AG09309 (cell line): Measurements from ENCODE around the gene HTRA3.

Experiments
- DNase-seq: peaks from one replicate; pipeline ENCODE4 v3.0.0-alpha.2; 2010; ENCODE audit warnings: low read depth
- H3K4me3 ChIP-seq: 2 replicates; pipeline ENCODE4 v1.5.1; 2011; ENCODE audit warnings: mild to moderate bottlenecking, low read depth, low read length, moderate library complexity; ENCODE audit not compliant: control insufficient read depth
- CTCF ChIP-seq: IDR thresholded peaks from 2 replicates; pipeline ENCODE4 v1.5.1; 2011; ENCODE audit warnings: mild to moderate bottlenecking, low read depth, low read length, inconsistent platforms; ENCODE audit not compliant: insufficient read depth, control insufficient read depth; ENCODE audit errors: missing control alignments

Gene HTRA3

DNA sequence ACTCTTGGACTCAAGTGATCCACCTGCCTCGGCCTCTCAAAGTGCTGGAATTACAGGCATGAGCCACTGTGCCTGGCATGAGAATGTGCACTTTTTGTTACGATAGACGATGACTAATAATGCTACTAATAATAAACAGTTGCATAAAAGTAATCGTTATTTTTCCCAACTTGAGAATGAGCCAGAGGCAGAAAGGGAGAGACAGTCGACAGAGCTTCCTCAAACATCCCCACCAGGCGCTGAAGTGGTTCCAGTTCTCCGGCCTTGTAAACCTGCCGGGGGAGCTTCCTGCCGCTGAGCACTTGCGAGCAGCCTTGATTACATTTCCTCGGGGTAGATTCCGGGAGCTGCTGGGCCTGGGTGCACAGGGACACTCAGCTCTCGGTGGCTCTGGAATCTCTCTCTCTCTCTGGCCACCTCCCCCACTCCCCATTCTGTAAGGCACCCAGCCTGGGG lies 8.9 kb upstream of the HTRA3 start:
- TF ChIP-seq CTCF: no peak
- H3K4me3 ChIP-seq: no peak overlapping the region
- DNase-seq: no peak

- TF ChIP-seq CTCF: no peak
- H3K4me3 ChIP-seq: no peak overlapping the region
Measured at GRCh38 chr4:8261851-8262535, 7.6 kb upstream of the HTRA3 start.

GRCh38 chr4:8262637-8263322 lies 6.8 kb upstream of the HTRA3 start:
- DNase-seq: no peak
- H3K4me3 ChIP-seq: no peak overlapping the region
- TF ChIP-seq CTCF: no peak

More at GRCh38 chr4:8261851-8262535, 7.6 kb upstream of the HTRA3 start:
- DNase-seq: no peak

- H3K4me3 ChIP-seq: no peak overlapping the region
- no peak for DNase-seq
- no peak for TF ChIP-seq CTCF
Measured at GRCh38 chr4:8263397-8263796, 6.2 kb upstream of the HTRA3 start.

- no peak for TF ChIP-seq CTCF
- no peak for DNase-seq
- no peak overlapping the region for H3K4me3 ChIP-seq
Measured at GRCh38 chr4:8264106-8264505, 5.4 kb upstream of the HTRA3 start.

- DNase-seq: no peak
- no peak overlapping the region for H3K4me3 ChIP-seq
- no peak for TF ChIP-seq CTCF
Measured at GRCh38 chr4:8265171-8265929, 4.2 kb upstream of the HTRA3 start.
